ENCODE data around the gene UST.
"Not testable (repeated sequence)": the region's sequence is repeated elsewhere in the genome, so short reads cannot be mapped to it uniquely, and the experiment has no call there.

The UST gene

GRCh38 chr6:148765898-148766808 is 19.3 kb downstream of the UST start:
- no peak for DNase-seq (ENCODE audit: low read depth)

GRCh38 chr6:148768646-148769270 is 21.9 kb downstream of the UST start:
- no peak for DNase-seq (ENCODE audit: low read depth)

GRCh38 chr6:148769304-148769968 is 22.6 kb downstream of the UST start:
- DNase-seq (ENCODE audit: low read depth): no peak

- no peak for DNase-seq (ENCODE audit: low read depth)
Observed at GRCh38 chr6:148770408-148771211, 23.8 kb downstream of the UST start.

GRCh38 chr6:148771212-148771601 is 24.4 kb downstream of the UST start:
- DNase-seq (ENCODE audit: low read depth): no peak

- no peak for DNase-seq (ENCODE audit: low read depth)
Observed at GRCh38 chr6:148771896-148772554, 25.2 kb downstream of the UST start.

- no peak for DNase-seq (ENCODE audit: low read depth)
Observed at GRCh38 chr6:148775161-148775560, 28.3 kb downstream of the UST start.

- DNase-seq (ENCODE audit: low read depth): peak; percentile 61
Observed at GRCh38 chr6:148776321-148777308, 29.8 kb downstream of the UST start.

- DNase-seq (ENCODE audit: low read depth): no peak
Observed at GRCh38 chr6:148779142-148779562, 32.3 kb downstream of the UST start.

- DNase-seq (ENCODE audit: low read depth): not testable (repeated sequence)
Observed at GRCh38 chr6:148780423-148780822, 33.6 kb downstream of the UST start.

- DNase-seq (ENCODE audit: low read depth): no peak
Observed at GRCh38 chr6:148780918-148781436, 34.1 kb downstream of the UST start.

- DNase-seq (ENCODE audit: low read depth): no peak
Observed at GRCh38 chr6:148789948-148790347, 43.1 kb downstream of the UST start.

GRCh38 chr6:148790404-148790803 is 43.6 kb downstream of the UST start:
- no peak for DNase-seq (ENCODE audit: low read depth)

GRCh38 chr6:148790817-148791216 is 44.0 kb downstream of the UST start:
- DNase-seq (ENCODE audit: low read depth): no peak

GRCh38 chr6:148791372-148791771 is 44.5 kb downstream of the UST start:
- DNase-seq (ENCODE audit: low read depth): no peak

GRCh38 chr6:148793721-148794120 is 46.9 kb downstream of the UST start:
- no peak for DNase-seq (ENCODE audit: low read depth)

- no peak for DNase-seq (ENCODE audit: low read depth)
Observed at GRCh38 chr6:148794797-148795196, 48.0 kb downstream of the UST start.

- no peak for DNase-seq (ENCODE audit: low read depth)
Observed at GRCh38 chr6:148795563-148795962, 48.7 kb downstream of the UST start.

GRCh38 chr6:148799647-148800046 is 52.8 kb downstream of the UST start:
- no peak for DNase-seq (ENCODE audit: low read depth)

- DNase-seq (ENCODE audit: low read depth): no peak
Observed at GRCh38 chr6:148800536-148800935, 53.7 kb downstream of the UST start.
